PC-3 (cell line): ENCODE measurements around the gene NHS.

ENCODE experiments used
- CTCF ChIP-seq: fragments of 300-600 bp; sonication (generic); conservative IDR thresholded peaks from 2 replicates; pipeline ENCODE4 v1.5.1; 2017; ENCODE audit warnings: antibody characterized with exemption, low read depth, mild to moderate bottlenecking, low read length
- EZH2 ChIP-seq: fragments of 300-600 bp; sonication (generic); IDR thresholded peaks from one replicate; pipeline ENCODE4 v1.6.1; 2017; ENCODE audit warnings: antibody characterized with exemption, mild to moderate bottlenecking, low read length; ENCODE audit not compliant: unreplicated experiment

DNA sequence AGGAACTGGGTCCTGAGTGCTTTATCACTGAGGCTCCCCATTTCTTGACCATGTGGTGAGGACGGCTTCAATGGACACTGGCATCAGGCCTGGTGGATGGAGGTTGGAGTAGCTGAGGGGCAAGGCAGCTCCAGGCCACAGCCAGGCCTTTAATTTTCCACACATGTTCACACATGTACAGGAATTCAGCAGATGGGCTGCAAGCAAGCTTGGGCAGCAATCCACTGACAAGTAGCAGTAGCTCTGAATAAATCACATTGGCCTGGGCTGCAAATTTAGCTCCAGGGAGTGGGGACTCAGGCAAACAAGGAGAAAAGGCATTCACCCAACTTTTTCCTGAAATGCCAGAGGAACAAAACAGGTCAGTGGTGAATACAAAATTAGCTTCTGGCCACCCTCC is 254.5 kb downstream of the NHS start:
- TF ChIP-seq CTCF (no peak), EZH2 (no peak)
